Fibroblast of skin of right quadriceps (primary cell): Measurements from ENCODE around the gene CNNM4.

Source experiments
- DNase-seq: peaks from one replicate; pipeline ENCODE4 v3.0.0-alpha.2; 2013

The CNNM4 gene

GRCh38 chr2:96861074-96861473 is 100.4 kb downstream of the CNNM4 start:
- DNase-seq = no peak
